C4-2B (cell line): ENCODE data around the gene GUCA1A.

Experiments
- CTCF ChIP-seq: fragments of 450-650 bp; conservative IDR thresholded peaks from 2 replicates; pipeline ENCODE4 v1.5.1; 2017; ENCODE audit warnings: mild to moderate bottlenecking
- ZFX ChIP-seq: fragments of 450-650 bp; IDR thresholded peaks from 2 replicates; pipeline ENCODE4 v1.6.1; 2017

- no peak for TF ChIP-seq CTCF
- TF ChIP-seq ZFX = no peak
These were observed 36.5 kb upstream of the GUCA1A start for GRCh38 chr6:42136508-42137193.
